Measurements from ENCODE around the gene ANKRD13B.

ANKRD13B gene

DNA sequence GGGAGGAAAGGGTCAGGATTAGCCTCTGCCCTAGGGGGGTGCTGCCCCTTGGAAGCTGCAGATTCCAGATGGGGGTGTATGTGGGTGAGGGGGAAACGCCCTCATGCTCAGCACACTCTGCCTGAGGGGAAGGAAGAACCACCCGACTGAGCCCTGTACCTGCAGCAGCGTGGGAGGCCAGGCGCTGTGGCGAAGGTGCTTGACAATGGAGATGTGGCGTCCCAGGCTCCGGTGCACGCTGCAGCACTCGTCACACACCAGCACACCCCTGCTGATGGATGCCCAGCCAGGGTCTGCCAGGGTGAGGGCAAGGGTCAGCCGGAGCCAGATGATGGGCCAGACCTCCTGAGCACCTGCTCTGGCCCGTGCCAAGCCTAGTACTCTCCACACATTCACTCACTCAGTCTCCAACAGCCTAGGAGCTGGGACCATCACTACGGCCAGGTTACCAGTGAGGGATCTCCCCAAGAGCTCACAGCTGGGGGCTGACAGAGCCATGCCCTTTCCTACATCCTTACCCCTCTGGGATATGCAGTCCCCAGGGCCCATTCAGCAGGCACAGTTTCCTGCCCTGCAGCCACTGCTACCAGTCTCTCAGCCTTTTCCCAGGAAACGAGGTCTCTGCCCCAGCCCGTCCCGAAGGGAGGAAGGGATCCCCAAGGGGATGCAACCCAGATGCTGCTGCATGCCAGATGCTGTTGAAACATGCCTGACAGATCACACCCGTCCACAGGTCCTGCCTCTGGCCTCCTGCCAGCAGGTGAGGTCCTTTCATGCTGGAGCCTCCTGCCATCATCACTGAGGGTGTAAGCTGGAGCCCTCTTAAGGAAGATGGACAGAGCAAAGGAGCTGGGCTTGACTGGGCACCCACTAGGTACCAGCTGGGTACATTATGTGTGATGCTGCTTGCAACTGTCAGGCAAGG is 9.3 kb upstream of the ANKRD13B start:
- TF ChIP-seq CTCF (IDR thresholded peaks at IDR 0.05; ENCODE audit: low read length, missing control alignments), result no peak
- DNase-seq (ENCODE audit: low read depth), result no peak
- no peak overlapping the region for H3K4me3 ChIP-seq (replicated peaks; ENCODE audit: low read depth, low read length)

DNA sequence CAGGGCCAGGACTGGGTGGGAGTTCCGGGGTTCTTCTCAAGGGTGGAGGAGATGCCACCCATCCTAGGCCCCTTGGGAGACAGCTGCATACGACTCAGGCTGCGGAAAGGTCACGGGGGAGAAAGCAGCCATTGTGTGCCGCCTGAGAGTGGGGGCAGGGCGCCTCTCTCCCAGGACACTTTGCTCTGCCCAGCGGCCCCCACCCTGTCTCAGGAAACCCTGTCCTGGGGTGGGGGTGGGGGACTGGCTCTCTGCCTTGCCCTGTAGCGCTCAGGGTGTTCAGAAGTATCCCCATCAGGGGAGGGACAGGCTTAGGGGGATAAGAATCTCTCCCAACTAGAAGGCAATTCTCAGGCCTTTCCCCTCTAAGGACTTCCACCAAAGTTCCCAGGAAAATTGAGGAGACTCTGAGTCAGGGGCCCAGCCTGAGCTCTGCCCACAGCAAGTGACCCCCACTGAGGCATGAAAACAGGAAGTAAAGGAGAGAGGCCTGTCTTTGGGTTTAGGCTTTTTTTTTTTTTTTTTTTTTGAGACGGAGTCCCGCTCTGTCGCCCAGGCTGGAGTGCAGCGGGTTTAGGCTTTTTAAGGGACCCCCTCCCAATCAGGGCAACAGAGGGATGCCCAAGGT is 8.4 kb upstream of the ANKRD13B start:
- DNase-seq (ENCODE audit: low read depth), result no peak
- TF ChIP-seq CTCF (IDR thresholded peaks at IDR 0.05; ENCODE audit: low read length, missing control alignments), result no peak
- H3K4me3 ChIP-seq (replicated peaks; ENCODE audit: low read depth, low read length), result no peak overlapping the region

GRCh38 chr17:29585080-29585751 is 7.7 kb upstream of the ANKRD13B start:
- peak; percentile 36 for DNase-seq (ENCODE audit: low read depth)
- peak; percentile 35 for TF ChIP-seq CTCF (IDR thresholded peaks at IDR 0.05; ENCODE audit: low read length, missing control alignments)
- no peak overlapping the region for H3K4me3 ChIP-seq (replicated peaks; ENCODE audit: low read depth, low read length)

- no peak for DNase-seq (ENCODE audit: low read depth)
- no peak overlapping the region for H3K4me3 ChIP-seq (replicated peaks; ENCODE audit: low read depth, low read length)
- TF ChIP-seq CTCF (IDR thresholded peaks at IDR 0.05; ENCODE audit: low read length, missing control alignments), result no peak
These were observed 6.1 kb upstream of the ANKRD13B start for GRCh38 chr17:29586676-29587469.

DNA sequence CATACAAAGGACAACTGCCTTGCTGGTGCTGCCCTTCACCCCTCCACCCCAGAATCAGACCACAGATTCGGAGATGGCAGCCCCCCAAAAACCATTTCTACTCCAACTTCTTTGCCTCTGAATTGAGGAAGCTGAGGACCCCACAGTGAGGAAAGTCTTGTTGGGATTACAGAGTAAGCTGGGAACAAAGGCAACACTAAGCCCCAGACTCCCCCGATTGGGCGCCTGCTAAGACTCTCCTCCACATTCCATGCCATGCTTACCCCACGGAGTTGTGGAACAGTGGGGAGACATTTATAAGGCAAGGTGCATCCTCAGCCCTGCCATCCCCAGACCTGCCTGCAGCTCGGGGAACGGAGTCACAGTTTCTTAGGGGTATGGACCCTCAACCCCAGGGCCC is 5.3 kb upstream of the ANKRD13B start:
- peak overlapping the region; percentile 75 for H3K4me3 ChIP-seq (replicated peaks; ENCODE audit: low read depth, low read length)
- no peak for TF ChIP-seq CTCF (IDR thresholded peaks at IDR 0.05; ENCODE audit: low read length, missing control alignments)
- DNase-seq (ENCODE audit: low read depth), result no peak

DNA sequence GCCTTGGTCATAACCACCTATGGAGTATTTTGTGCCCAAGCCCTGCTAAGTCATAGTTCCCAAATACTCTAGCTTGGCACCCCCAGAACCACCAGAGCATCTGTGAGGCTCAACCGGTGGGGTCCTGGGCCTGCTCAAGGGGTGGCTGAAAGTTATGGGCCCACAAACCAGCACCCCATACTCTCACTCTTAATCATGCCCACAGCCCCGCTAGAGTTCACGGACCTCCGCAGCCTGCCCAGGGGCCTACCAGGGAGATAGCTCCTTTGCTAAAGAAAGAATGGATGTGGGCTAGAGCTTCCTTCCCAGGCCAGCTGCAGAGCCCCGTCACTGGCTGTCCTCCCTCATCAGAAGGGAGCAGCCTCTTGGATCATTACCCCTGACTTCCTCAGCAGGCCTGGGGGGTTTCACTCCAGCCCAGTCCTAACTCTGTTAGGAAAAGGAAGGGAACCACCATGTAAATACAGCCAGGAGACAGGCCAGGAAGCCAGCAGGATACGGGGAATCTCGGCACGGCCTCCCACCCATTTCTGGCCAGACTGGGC is 4.8 kb upstream of the ANKRD13B start:
- peak overlapping the region; percentile 75 for H3K4me3 ChIP-seq (replicated peaks; ENCODE audit: low read depth, low read length)

More for the DNA sequence above, 4.8 kb upstream of the ANKRD13B start:
- DNase-seq (ENCODE audit: low read depth), result no peak
- TF ChIP-seq CTCF (IDR thresholded peaks at IDR 0.05; ENCODE audit: low read length, missing control alignments), result no peak

Measured in fibroblast of pulmonary artery (primary cell).